GM21619 (cell line): Measurements from ENCODE around the gene FTMT.
"Not testable (repeated sequence)": the region's sequence is repeated elsewhere in the genome, so short reads cannot be mapped to it uniquely, and the experiment has no call there.

ENCODE experiments used
- ATAC-seq: cut with Tn5 transposase; IDR thresholded peaks from one replicate; pipeline ENCODE4 v1.9.1; 2021; ENCODE audit not compliant: unreplicated experiment

Gene FTMT

GRCh38 chr5:121851643-121852574, at the start of gene FTMT:
Gene FTMT, plus strand, starts transcription at chr5:121851882. Its CDS starts 82 bp downstream, at chr5:121851964.
- no peak for ATAC-seq

GRCh38 chr5:121805251-121805650, 46.4 kb upstream of the FTMT start:
- ATAC-seq: not testable (repeated sequence)

- no peak for ATAC-seq
Observed at GRCh38 chr5:121805911-121806310, 45.8 kb upstream of the FTMT start.

GRCh38 chr5:121816164-121816563, 35.5 kb upstream of the FTMT start:
- ATAC-seq: no peak

- no peak for ATAC-seq
Observed at GRCh38 chr5:121819682-121820261, 31.9 kb upstream of the FTMT start.

GRCh38 chr5:121833617-121834016, 18.1 kb upstream of the FTMT start:
- ATAC-seq: no peak

GRCh38 chr5:121834021-121834420, 17.7 kb upstream of the FTMT start:
- no peak for ATAC-seq

- no peak for ATAC-seq
Observed at GRCh38 chr5:121841892-121842291, 9.8 kb upstream of the FTMT start.

- no peak for ATAC-seq
Observed at GRCh38 chr5:121850272-121850671, 1.4 kb upstream of the FTMT start.

- ATAC-seq: no peak
Observed at GRCh38 chr5:121853850-121854249, 2.2 kb downstream of the FTMT start.

- ATAC-seq: no peak
Observed at GRCh38 chr5:121862801-121863200, 11.1 kb downstream of the FTMT start.

- ATAC-seq: no peak
Observed at GRCh38 chr5:121863753-121864285, 12.1 kb downstream of the FTMT start.

GRCh38 chr5:121867403-121867802, 15.7 kb downstream of the FTMT start:
- no peak for ATAC-seq

- ATAC-seq: no peak
Observed at GRCh38 chr5:121870489-121870888, 18.8 kb downstream of the FTMT start.

GRCh38 chr5:121872856-121873255, 21.2 kb downstream of the FTMT start:
- ATAC-seq: no peak

GRCh38 chr5:121873409-121873808, 21.7 kb downstream of the FTMT start:
- ATAC-seq: no peak

- ATAC-seq: no peak
Observed at GRCh38 chr5:121885630-121886029, 33.9 kb downstream of the FTMT start.

- ATAC-seq: no peak
Observed at GRCh38 chr5:121887727-121888126, 36.0 kb downstream of the FTMT start.

GRCh38 chr5:121890297-121890858, 38.7 kb downstream of the FTMT start:
- no peak for ATAC-seq

GRCh38 chr5:121897341-121897740, 45.7 kb downstream of the FTMT start:
- no peak for ATAC-seq

GRCh38 chr5:121899346-121899745, 47.7 kb downstream of the FTMT start:
- ATAC-seq: no peak
